Colonic mucosa (tissue), 4 donors: ENCODE measurements around the gene GRIA1. TPM values are rescaled to one million over a fixed set of nuclear protein-coding genes. Genes with fewer than 3 reads are reported as not detected.

Experiments
- DNase-seq: peaks from one replicate; pipeline ENCODE4 v3.0.0-alpha.2; 2020
- H3K27ac ChIP-seq: fragments of 200-600 bp; one replicate; pipeline ENCODE4 v1.8.0; 2021
- H3K27me3 ChIP-seq: fragments of 200-600 bp; one replicate; pipeline ENCODE4 v1.8.0; 2021
- H3K36me3 ChIP-seq: fragments of 200-600 bp; one replicate; pipeline ENCODE4 v1.8.0; 2021
- H3K4me1 ChIP-seq: fragments of 200-600 bp; one replicate; pipeline ENCODE4 v1.8.0; 2021; ENCODE audit warnings: mild to moderate bottlenecking
- H3K4me3 ChIP-seq: fragments of 200-600 bp; one replicate; pipeline ENCODE4 v1.8.0; 2021
- H3K9ac ChIP-seq, 2 donors: one replicate each; pipeline ENCODE4 v1.7.0; 2013; ENCODE audit warnings: control low read depth in 2 of 2, low read depth in 2 of 2, low read length in 2 of 2
- H3K9me3 ChIP-seq: fragments of 200-600 bp; one replicate; pipeline ENCODE4 v1.8.0; 2021
- CTCF ChIP-seq: fragments of 200-600 bp; IDR thresholded peaks from one replicate; pipeline ENCODE4 v1.8.0; 2022; ENCODE audit warnings: antibody characterized with exemption, mild to moderate bottlenecking
- intact Hi-C: fragments of 100-400 bp; cut with DNase I; formaldehyde crosslinking; loops from one replicate; pipeline ENCODE4 v1.14.1; 2022
- total RNA-seq, 2 donors: library from RNA; stranded (reverse); fragmentation: NEBNext Ultra II Directional in 1 of 2; extraction: Animal tissue kit (Norgen Biotek cat#: 25700) in 1 of 2; gene quantifications; one replicate each; pipeline ENCODE4 v1.2.1, GENCODE V29; 2021
- donor health status: healthy.
- donor health status: DM: no; HTN: no; CAD: no.
- donor health status: DM: no; HTN: no; CAD: no.

The GRIA1 gene
- total RNA-seq, 2 donors from 2014 or later = 0.48 TPM; not detected in 1

GRCh38 chr5:153641183-153641688 is 150.8 kb downstream of the GRIA1 start:
- TF ChIP-seq CTCF = no peak
- no peak overlapping the region for H3K4me3 ChIP-seq
- H3K27ac ChIP-seq = no peak overlapping the region
- no peak overlapping the region for H3K9ac ChIP-seq
- H3K27me3 ChIP-seq = no peaks in the 10 kb centered on the region
- no peaks in the 10 kb centered on the region for H3K9me3 ChIP-seq
- no peak for DNase-seq
- intact Hi-C loops = no loop called here
- no peaks in the 10 kb centered on the region for H3K4me1 ChIP-seq
- H3K36me3 ChIP-seq = no peaks in the 10 kb centered on the region

GRCh38 chr5:153654504-153655200 is 164.2 kb downstream of the GRIA1 start:
- DNase-seq = no peak
- Histone ChIP-seq H3K27me3 (no peaks in the 10 kb centered on the region), H3K4me1 (no peaks in the 10 kb centered on the region), H3K4me3 (no peak overlapping the region), H3K9ac (no peak overlapping the region), H3K9me3 (no peaks in the 10 kb centered on the region), H3K27ac (no peak overlapping the region), H3K36me3 (no peaks in the 10 kb centered on the region)
- intact Hi-C loops = no loop called here
- TF ChIP-seq CTCF = no peak

DNA sequence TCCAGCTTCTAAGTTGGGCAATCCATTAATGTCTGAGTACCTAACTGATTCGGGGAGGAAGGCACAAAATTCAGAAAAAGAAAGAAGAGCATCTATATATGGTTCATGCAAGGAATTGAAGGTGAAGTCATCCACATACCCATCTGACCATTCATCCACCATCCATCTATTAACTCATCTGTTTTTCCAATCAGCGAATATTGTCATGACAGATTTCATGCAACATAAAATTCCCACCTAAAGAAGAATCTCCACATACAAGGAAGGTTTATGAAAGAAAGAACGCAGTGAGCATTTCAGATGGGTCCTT is 164.7 kb downstream of the GRIA1 start:
- Histone ChIP-seq H3K9me3 (no peaks in the 10 kb centered on the region), H3K27ac (no peak overlapping the region), H3K36me3 (no peaks in the 10 kb centered on the region), H3K4me3 (no peak overlapping the region), H3K4me1 (no peaks in the 10 kb centered on the region), H3K9ac (no peak overlapping the region), H3K27me3 (no peaks in the 10 kb centered on the region)
- no peak for DNase-seq
- TF ChIP-seq CTCF = no peak
- intact Hi-C loops = no loop called here

DNA sequence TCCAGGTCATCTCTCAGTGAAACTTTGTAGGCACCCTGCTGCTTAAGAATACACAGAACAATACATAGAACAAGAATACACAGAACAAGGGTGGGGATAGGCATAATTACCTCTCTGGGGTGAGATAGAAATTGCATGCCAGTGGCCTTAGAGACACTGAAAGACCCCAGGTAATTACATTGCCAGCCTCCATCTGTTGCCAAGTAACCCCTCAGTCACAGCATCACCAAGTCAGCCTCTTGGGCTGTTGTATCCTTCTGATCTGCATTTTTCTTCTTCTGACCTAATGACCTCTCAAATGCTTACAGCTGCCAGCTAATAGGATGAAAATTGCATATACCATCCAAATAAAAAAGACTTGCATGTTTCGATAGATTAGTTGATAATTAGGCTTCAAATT is 167.7 kb downstream of the GRIA1 start:
- Histone ChIP-seq H3K9me3 (no peaks in the 10 kb centered on the region), H3K36me3 (no peaks in the 10 kb centered on the region), H3K27ac (no peak overlapping the region), H3K4me3 (no peak overlapping the region), H3K9ac (no peak overlapping the region), H3K4me1 (no peaks in the 10 kb centered on the region), H3K27me3 (no peaks in the 10 kb centered on the region)
- no peak for DNase-seq
- no peak for TF ChIP-seq CTCF
- intact Hi-C loops = no loop called here

DNA sequence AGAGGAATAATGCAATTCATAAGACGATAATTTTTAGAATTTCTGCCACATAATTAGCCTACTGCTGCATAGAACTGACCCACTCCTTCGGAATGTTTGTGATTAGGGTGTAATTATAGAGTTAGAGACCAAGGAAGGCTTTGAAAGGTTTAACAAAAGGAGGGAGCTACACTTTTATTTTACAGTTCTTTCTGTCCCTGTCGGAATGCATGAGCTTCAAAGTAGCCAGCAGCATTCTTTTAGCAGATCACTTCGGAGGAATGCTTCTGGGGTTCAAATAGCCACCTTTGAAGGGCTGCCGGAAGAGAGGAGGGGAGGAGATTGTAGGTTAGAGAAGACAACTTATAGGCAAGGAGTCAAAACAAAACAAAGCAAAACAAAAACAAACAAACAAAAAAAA is 168.1 kb downstream of the GRIA1 start:
- TF ChIP-seq CTCF = no peak
- intact Hi-C loops = no loop called here
- DNase-seq = no peak
- no peaks in the 10 kb centered on the region for H3K4me1 ChIP-seq
- H3K9ac ChIP-seq = no peak overlapping the region
- H3K4me3 ChIP-seq = no peak overlapping the region
- H3K9me3 ChIP-seq = no peaks in the 10 kb centered on the region
- H3K36me3 ChIP-seq = no peaks in the 10 kb centered on the region
- H3K27ac ChIP-seq = no peak overlapping the region
- no peaks in the 10 kb centered on the region for H3K27me3 ChIP-seq
